Astrocyte (in vitro differentiated cells and primary cell): Measurements from ENCODE around the gene FAM241B. TPM values are rescaled to one million over a fixed set of nuclear protein-coding genes. Genes with fewer than 3 reads are reported as not detected.

Experiments
- DNase-seq: peaks from one replicate; pipeline ENCODE4 v3.0.0-alpha.2; 2010; ENCODE audit warnings: low read depth
- FAIRE-seq: peaks from 2 replicates; lab custom pipeline; 2011; peaks lifted over from hg19 to GRCh38; lab: Jason Lieb, UNC
- H2AFZ ChIP-seq: 2 replicates; pipeline ENCODE4 v1.6.0; 2012; ENCODE audit warnings: low read depth, low read length, inconsistent platforms
- H3K27ac ChIP-seq: 2 replicates; pipeline ENCODE4 v1.5.1; 2011; ENCODE audit warnings: low read depth, low read length, inconsistent platforms
- H3K27me3 ChIP-seq: 2 replicates; pipeline ENCODE4 v1.6.0; 2011; ENCODE audit warnings: low read length, inconsistent platforms; ENCODE audit not compliant: insufficient read depth
- H3K36me3 ChIP-seq: 2 replicates; pipeline ENCODE4 v1.5.1; 2011; ENCODE audit warnings: low read length, inconsistent platforms; ENCODE audit not compliant: insufficient read depth
- H3K4me1 ChIP-seq: 2 replicates; pipeline ENCODE4 v1.5.1; 2011; ENCODE audit warnings: low read length, inconsistent platforms; ENCODE audit not compliant: insufficient read depth
- H3K4me2 ChIP-seq: 2 replicates; pipeline ENCODE4 v1.6.0; 2012; ENCODE audit warnings: low read length, inconsistent platforms
- H3K4me3 ChIP-seq: 2 replicates; pipeline ENCODE4 v1.5.1; 2011; ENCODE audit warnings: low read depth, mild to moderate bottlenecking, low read length, inconsistent platforms; ENCODE audit not compliant: insufficient read depth
- H3K79me2 ChIP-seq: 2 replicates; pipeline ENCODE4 v1.6.0; 2012; ENCODE audit warnings: mild to moderate bottlenecking, low read length, inconsistent platforms; ENCODE audit not compliant: insufficient read depth
- H3K9ac ChIP-seq: 2 replicates; pipeline ENCODE4 v1.6.0; 2012; ENCODE audit warnings: mild to moderate bottlenecking, low read length, inconsistent platforms
- H3K9me3 ChIP-seq: 2 replicates; pipeline ENCODE4 v1.5.1; 2012; ENCODE audit warnings: low read depth, mild to moderate bottlenecking, low read length, inconsistent platforms; ENCODE audit not compliant: insufficient read depth
- H4K20me1 ChIP-seq: 2 replicates; pipeline ENCODE4 v1.6.0; 2012; ENCODE audit warnings: low read length, inconsistent platforms; ENCODE audit not compliant: insufficient read depth
- H3K27ac Mint-ChIP-seq: one replicate; pipeline ENCODE4 v1.8.0; 2021; ENCODE audit warnings: mild to moderate bottlenecking, mixed read lengths; ENCODE audit not compliant: unreplicated experiment
- H3K27me3 Mint-ChIP-seq: one replicate; pipeline ENCODE4 v1.8.0; 2021; ENCODE audit warnings: low read depth, mixed read lengths; ENCODE audit not compliant: unreplicated experiment
- H3K36me3 Mint-ChIP-seq: one replicate; pipeline ENCODE4 v1.8.0; 2021; ENCODE audit warnings: low read depth, mixed read lengths; ENCODE audit not compliant: unreplicated experiment
- H3K4me1 Mint-ChIP-seq: one replicate; pipeline ENCODE4 v1.8.0; 2021; ENCODE audit warnings: low read depth, mixed read lengths; ENCODE audit not compliant: unreplicated experiment
- H3K4me3 Mint-ChIP-seq: one replicate; pipeline ENCODE4 v1.8.0; 2021; ENCODE audit warnings: mild to moderate bottlenecking, moderate library complexity, mixed read lengths; ENCODE audit not compliant: unreplicated experiment
- H3K9me3 Mint-ChIP-seq: one replicate; pipeline ENCODE4 v1.8.0; 2021; ENCODE audit warnings: mild to moderate bottlenecking, mixed read lengths; ENCODE audit not compliant: unreplicated experiment
- CTCF ChIP-seq: IDR thresholded peaks from 2 replicates; pipeline ENCODE4 v1.5.1; 2011; ENCODE audit warnings: low read depth, mild to moderate bottlenecking, inconsistent platforms, low read length, moderate library complexity; ENCODE audit not compliant: insufficient read depth
- EZH2 ChIP-seq: IDR thresholded peaks from 2 replicates; pipeline ENCODE4 v1.6.1; 2012; ENCODE audit warnings: mild to moderate bottlenecking, low read length, inconsistent platforms; ENCODE audit not compliant: insufficient read depth
- total RNA-seq: library from RNA; stranded (reverse); gene quantifications from 2 replicates; pipeline ENCODE4 v1.2.1, GENCODE V29; 2021

The FAM241B gene
- total RNA-seq, 1 donor from 2014 or later = 4.4 TPM

GRCh38 chr10:69649786-69650550 is 19.9 kb downstream of the FAM241B start:
- no peak overlapping the region for H3K4me3 Mint-ChIP-seq
- no peaks in the 10 kb centered on the region for H3K79me2 ChIP-seq
- H3K4me3 ChIP-seq = no peak overlapping the region
- H3K36me3 Mint-ChIP-seq = no peaks in the 10 kb centered on the region
- DNase-seq (no peak), FAIRE-seq (no peak)
- H3K36me3 ChIP-seq = no peaks in the 10 kb centered on the region
- no peak for TF ChIP-seq CTCF
- no peak for TF ChIP-seq EZH2
- peaks cover 6% of the 10 kb centered on the region for H3K27me3 ChIP-seq
- no peak overlapping the region for H3K27ac ChIP-seq
- no peak overlapping the region for H2AFZ ChIP-seq
- H4K20me1 ChIP-seq = no peaks in the 10 kb centered on the region
- H3K4me2 ChIP-seq = no peak overlapping the region
- peaks cover 51% of the 10 kb centered on the region for H3K27me3 Mint-ChIP-seq
- H3K9me3 ChIP-seq = peaks cover 4% of the 10 kb centered on the region
- H3K4me1 ChIP-seq = no peaks in the 10 kb centered on the region
- no peaks in the 10 kb centered on the region for H3K4me1 Mint-ChIP-seq
- no peak overlapping the region for H3K9ac ChIP-seq
- H3K27ac Mint-ChIP-seq = no peak overlapping the region
- H3K9me3 Mint-ChIP-seq = no peaks in the 10 kb centered on the region

- no peak overlapping the region for H3K27ac Mint-ChIP-seq
Observed at GRCh38 chr10:69650589-69651261, 20.7 kb downstream of the FAM241B start.

More at GRCh38 chr10:69650589-69651261, 20.7 kb downstream of the FAM241B start:
- no peak for TF ChIP-seq EZH2
- TF ChIP-seq CTCF = no peak
- no peak for DNase-seq
- H3K36me3 ChIP-seq = no peaks in the 10 kb centered on the region
- no peak overlapping the region for H2AFZ ChIP-seq
- Mint-ChIP-seq H3K36me3 (no peaks in the 10 kb centered on the region), H3K9me3 (no peaks in the 10 kb centered on the region), H3K27me3 (peaks cover 49% of the 10 kb centered on the region), H3K4me3 (no peak overlapping the region), H3K4me1 (no peaks in the 10 kb centered on the region)
- peaks cover 4% of the 10 kb centered on the region for H3K9me3 ChIP-seq
- no peaks in the 10 kb centered on the region for H3K79me2 ChIP-seq
- no peaks in the 10 kb centered on the region for H4K20me1 ChIP-seq
- H3K4me2 ChIP-seq = no peak overlapping the region
- no peaks in the 10 kb centered on the region for H3K4me1 ChIP-seq
- no peak overlapping the region for H3K27ac ChIP-seq
- peaks cover 2% of the 10 kb centered on the region for H3K27me3 ChIP-seq
- FAIRE-seq = no peak
- H3K9ac ChIP-seq = no peak overlapping the region
- no peak overlapping the region for H3K4me3 ChIP-seq
